ENCODE measurements around the gene MAST4. TPM values are rescaled to one million over a fixed set of nuclear protein-coding genes. Genes with fewer than 3 reads are reported as not detected.

Gene MAST4
- total RNA-seq, 1 donor from 2014 or later, result 0.99 TPM

DNA sequence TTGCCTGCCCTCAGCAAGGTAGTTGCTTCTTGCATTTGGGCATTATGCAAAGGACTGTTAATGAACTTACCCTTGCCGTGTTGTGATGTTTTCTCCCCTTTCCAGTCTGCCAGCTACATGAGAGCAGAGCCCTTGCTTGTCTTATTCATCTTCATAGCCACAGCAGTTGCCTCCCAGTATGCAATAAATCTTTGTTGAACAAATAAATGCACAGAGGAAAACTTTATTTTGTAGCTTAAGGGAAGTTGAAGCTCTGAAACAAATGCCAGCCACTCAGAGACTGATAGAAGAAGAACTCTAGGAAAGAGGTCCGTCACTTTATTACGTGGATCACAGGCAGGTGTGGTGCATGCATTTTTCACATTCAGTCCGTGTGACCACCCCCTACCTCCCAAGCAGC is 19.7 kb downstream of the MAST4 start:
- Histone ChIP-seq H3K79me2 (ENCODE audit: low read depth) (no peaks in the 10 kb centered on the region), H3K27me3 (no peaks in the 10 kb centered on the region), H3K27ac (no peak overlapping the region), H4K20me1 (ENCODE audit: low read depth) (no peaks in the 10 kb centered on the region), H3K9ac (no peak overlapping the region), H3K9me3 (ENCODE audit: low read depth) (no peaks in the 10 kb centered on the region), H3K4me1 (peaks cover 25% of the 10 kb centered on the region), H2AFZ (replicated peaks) (no peak overlapping the region), H3K36me3 (no peaks in the 10 kb centered on the region), H3K4me2 (no peak overlapping the region), H3K4me3 (no peak overlapping the region), H3F3A (ENCODE audit: low read depth) (no peaks in the 10 kb centered on the region)
- H3K36me3 Mint-ChIP-seq, result no peaks in the 10 kb centered on the region
- no peak for DNase-seq (ENCODE audit: low spot score)
- H3K27ac Mint-ChIP-seq, result no peak overlapping the region
- no peaks in the 10 kb centered on the region for H3K27me3 Mint-ChIP-seq (ENCODE audit: insufficient read depth, low read depth)
- no peak overlapping the region for H3K4me3 Mint-ChIP-seq
- H3K4me1 Mint-ChIP-seq, result peaks cover 4% of the 10 kb centered on the region
- H3K9me3 Mint-ChIP-seq, result no peaks in the 10 kb centered on the region
- TF ChIP-seq EZH2phosphoT487 (IDR thresholded peaks at IDR 0.05) (no peak), EZH2 (IDR thresholded peaks at IDR 0.05) (no peak)
- TF ChIP-seq, protein P1, sequence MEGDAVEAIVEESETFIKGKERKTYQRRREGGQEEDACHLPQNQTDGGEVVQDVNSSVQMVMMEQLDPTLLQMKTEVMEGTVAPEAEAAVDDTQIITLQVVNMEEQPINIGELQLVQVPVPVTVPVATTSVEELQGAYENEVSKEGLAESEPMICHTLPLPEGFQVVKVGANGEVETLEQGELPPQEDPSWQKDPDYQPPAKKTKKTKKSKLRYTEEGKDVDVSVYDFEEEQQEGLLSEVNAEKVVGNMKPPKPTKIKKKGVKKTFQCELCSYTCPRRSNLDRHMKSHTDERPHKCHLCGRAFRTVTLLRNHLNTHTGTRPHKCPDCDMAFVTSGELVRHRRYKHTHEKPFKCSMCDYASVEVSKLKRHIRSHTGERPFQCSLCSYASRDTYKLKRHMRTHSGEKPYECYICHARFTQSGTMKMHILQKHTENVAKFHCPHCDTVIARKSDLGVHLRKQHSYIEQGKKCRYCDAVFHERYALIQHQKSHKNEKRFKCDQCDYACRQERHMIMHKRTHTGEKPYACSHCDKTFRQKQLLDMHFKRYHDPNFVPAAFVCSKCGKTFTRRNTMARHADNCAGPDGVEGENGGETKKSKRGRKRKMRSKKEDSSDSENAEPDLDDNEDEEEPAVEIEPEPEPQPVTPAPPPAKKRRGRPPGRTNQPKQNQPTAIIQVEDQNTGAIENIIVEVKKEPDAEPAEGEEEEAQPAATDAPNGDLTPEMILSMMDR (IDR thresholded peaks at IDR 0.05), result no peak

GRCh38 chr5:66616520-66617225 is 20.5 kb downstream of the MAST4 start:
- H3K9me3 Mint-ChIP-seq, result no peaks in the 10 kb centered on the region

DNA sequence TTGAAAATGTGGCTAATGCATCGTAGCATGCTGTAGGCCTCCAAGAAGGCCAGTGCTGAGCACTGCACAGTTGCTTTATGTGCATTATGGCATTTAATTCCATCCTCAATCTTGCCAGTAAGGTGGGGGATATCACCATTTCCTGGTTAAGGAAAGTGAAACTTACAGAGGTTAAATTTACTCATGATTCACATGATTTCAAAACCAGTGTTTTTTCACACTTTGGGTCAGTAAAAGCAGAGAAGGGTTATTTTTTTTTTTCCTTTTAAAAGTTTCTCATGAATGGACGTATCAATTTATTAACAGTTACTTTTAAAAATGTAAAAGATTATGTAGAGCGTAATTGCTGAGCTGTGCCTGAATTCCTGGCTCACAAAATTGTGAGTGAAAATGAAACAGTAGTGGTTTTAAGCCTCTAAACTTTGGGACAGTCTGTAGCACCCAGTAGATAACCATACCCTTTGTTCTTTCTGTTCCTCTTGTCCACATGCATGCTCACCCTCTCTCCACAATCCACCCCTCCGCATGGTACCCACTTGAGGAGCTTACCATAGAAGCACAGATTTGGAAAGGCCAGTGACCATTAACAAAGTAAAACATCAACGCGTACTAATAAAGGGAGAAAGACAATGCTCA is 21.2 kb downstream of the MAST4 start:
- Histone ChIP-seq H2AFZ (replicated peaks) (no peak overlapping the region), H4K20me1 (ENCODE audit: low read depth) (no peaks in the 10 kb centered on the region), H3K79me2 (ENCODE audit: low read depth) (no peaks in the 10 kb centered on the region), H3K9ac (no peak overlapping the region), H3K4me3 (no peak overlapping the region), H3K9me3 (ENCODE audit: low read depth) (no peaks in the 10 kb centered on the region), H3K4me1 (peaks cover 30% of the 10 kb centered on the region), H3K27me3 (no peaks in the 10 kb centered on the region), H3K27ac (no peak overlapping the region), H3K4me2 (no peak overlapping the region), H3F3A (ENCODE audit: low read depth) (no peaks in the 10 kb centered on the region), H3K36me3 (no peaks in the 10 kb centered on the region)
- no peak for DNase-seq (ENCODE audit: low spot score)
- TF ChIP-seq, protein P1 (IDR thresholded peaks at IDR 0.05), result no peak
- TF ChIP-seq EZH2 (IDR thresholded peaks at IDR 0.05) (no peak), EZH2phosphoT487 (IDR thresholded peaks at IDR 0.05) (no peak)
- Mint-ChIP-seq H3K36me3 (no peaks in the 10 kb centered on the region), H3K4me3 (no peak overlapping the region), H3K9me3 (peaks cover 3% of the 10 kb centered on the region), H3K27ac (no peak overlapping the region), H3K4me1 (peaks cover 11% of the 10 kb centered on the region), H3K27me3 (ENCODE audit: insufficient read depth, low read depth) (no peaks in the 10 kb centered on the region)

More at GRCh38 chr5:66616520-66617225, 20.5 kb downstream of the MAST4 start:
- no peak overlapping the region for H3K27ac Mint-ChIP-seq
- Histone ChIP-seq H3K4me2 (no peak overlapping the region), H3K79me2 (ENCODE audit: low read depth) (no peaks in the 10 kb centered on the region), H3K27ac (no peak overlapping the region), H3K4me1 (peaks cover 30% of the 10 kb centered on the region), H2AFZ (replicated peaks) (no peak overlapping the region), H3K9me3 (ENCODE audit: low read depth) (no peaks in the 10 kb centered on the region), H3K4me3 (no peak overlapping the region), H3K27me3 (no peaks in the 10 kb centered on the region), H3K36me3 (no peaks in the 10 kb centered on the region), H3K9ac (no peak overlapping the region), H4K20me1 (ENCODE audit: low read depth) (no peaks in the 10 kb centered on the region), H3F3A (ENCODE audit: low read depth) (no peaks in the 10 kb centered on the region)
- DNase-seq (ENCODE audit: low spot score), result no peak
- H3K36me3 Mint-ChIP-seq, result no peaks in the 10 kb centered on the region
- no peak overlapping the region for H3K4me3 Mint-ChIP-seq
- TF ChIP-seq, protein P1 (IDR thresholded peaks at IDR 0.05), result no peak
- TF ChIP-seq EZH2phosphoT487 (IDR thresholded peaks at IDR 0.05) (no peak), EZH2 (IDR thresholded peaks at IDR 0.05) (no peak)
- H3K4me1 Mint-ChIP-seq, result peaks cover 11% of the 10 kb centered on the region
- H3K27me3 Mint-ChIP-seq (ENCODE audit: insufficient read depth, low read depth), result no peaks in the 10 kb centered on the region

Measured in neural progenitor cell (in vitro differentiated cells).